Neural progenitor cell (in vitro differentiated cells): ENCODE data around the gene KRT40.

Source experiments
- CTCF ChIP-seq: fragments of 200-600 bp; sonication (generic); IDR thresholded peaks from 2 replicates; pipeline ENCODE4 v1.5.1; 2017; ENCODE audit warnings: antibody characterized with exemption, mild to moderate bottlenecking
- EZH2 ChIP-seq: fragments of 200-600 bp; sonication (generic); IDR thresholded peaks from 2 replicates; pipeline ENCODE4 v1.6.1; 2017; ENCODE audit warnings: antibody characterized with exemption, mild to moderate bottlenecking, moderate library complexity
- EZH2phosphoT487 ChIP-seq: fragments of 200-600 bp; sonication (generic); IDR thresholded peaks from 2 replicates; pipeline ENCODE4 v1.6.1; 2017; ENCODE audit warnings: antibody characterized with exemption

- TF ChIP-seq CTCF (no peak), EZH2 (no peak), EZH2phosphoT487 (no peak)
These were observed 9.0 kb upstream of the KRT40 start for GRCh38 chr17:40993084-40993483.
